OCI-LY7 (cell line): ENCODE results near the gene PTPRM. TPM values are rescaled to one million over a fixed set of nuclear protein-coding genes. Genes with fewer than 3 reads are reported as not detected.

Experiments
- BruUV-seq: library from RNA; stranded (reverse); fragments of 400-500 nt; replicated peaks from 2 replicates; lab custom pipeline; 2021; lab: Mats Ljungman, UMichigan
- CTCF ChIA-PET: fragments of 300-600 bp; sonication (Branson Sonifier 250); formaldehyde crosslinking; loops from one replicate; lab custom pipeline; 2022; ENCODE audit warnings: antibody characterized with exemption; ENCODE audit not compliant: unreplicated experiment; lab: Charles Lee
- POLR2A ChIA-PET: fragments of 300-600 bp; sonication (Branson Sonifier 250); formaldehyde crosslinking; loops from one replicate; lab custom pipeline; 2022; ENCODE audit warnings: antibody characterized with exemption; lab: Charles Lee
- DNase-seq: peaks from one replicate; pipeline ENCODE4 v3.0.0-alpha.2; 2015; ENCODE audit warnings: low spot score
- H2AFZ ChIP-seq: fragments of 200-600 bp; sonication (generic), shearing (Covaris generic); 2 replicates; pipeline ENCODE4 v1.6.1; 2014; ENCODE audit warnings: mild to moderate bottlenecking, antibody characterized with exemption, low read length, moderate library complexity
- H3K27ac ChIP-seq: fragments of 200-600 bp; sonication (generic); 2 replicates; pipeline ENCODE4 v1.5.1; 2014; ENCODE audit warnings: mixed run types, low read depth, mild to moderate bottlenecking, moderate library complexity, low read length, inconsistent platforms; ENCODE audit not compliant: poor library complexity, severe bottlenecking
- H3K36me3 ChIP-seq: fragments of 200-600 bp; sonication (generic); 2 replicates; pipeline ENCODE4 v1.6.1; 2014; ENCODE audit warnings: mild to moderate bottlenecking, antibody characterized with exemption, low read length, moderate library complexity, mixed read lengths; ENCODE audit not compliant: insufficient read depth
- H3K4me1 ChIP-seq: fragments of 200-600 bp; sonication (generic); 2 replicates; pipeline ENCODE4 v1.5.1; 2014; ENCODE audit warnings: mild to moderate bottlenecking, low read length; ENCODE audit not compliant: insufficient read depth, poor library complexity, severe bottlenecking
- H3K4me2 ChIP-seq: fragments of 200-600 bp; sonication (generic); 2 replicates; pipeline ENCODE4 v1.6.1; 2014; ENCODE audit warnings: mild to moderate bottlenecking, low read length
- H3K4me3 ChIP-seq: fragments of 200-600 bp; sonication (generic); 2 replicates; pipeline ENCODE4 v1.5.1; 2014; ENCODE audit warnings: mild to moderate bottlenecking, low read depth, low read length; ENCODE audit not compliant: poor library complexity, severe bottlenecking
- H3K79me2 ChIP-seq: fragments of 200-600 bp; sonication (generic); 2 replicates; pipeline ENCODE4 v1.6.1; 2016; ENCODE audit warnings: low read depth, mild to moderate bottlenecking, low read length, moderate library complexity, mixed read lengths; ENCODE audit not compliant: insufficient read depth
- H3K9me2 ChIP-seq: fragments of 200-600 bp; sonication (generic); 2 replicates; pipeline ENCODE4 v1.6.1; 2016; ENCODE audit warnings: mild to moderate bottlenecking, low read length, mixed read lengths; ENCODE audit not compliant: insufficient read depth
- H3K9me3 ChIP-seq: fragments of 200-600 bp; sonication (generic); 2 replicates; pipeline ENCODE4 v1.6.1; 2014; ENCODE audit warnings: mild to moderate bottlenecking, mixed run types, low read length, mixed read lengths
- H4K20me1 ChIP-seq: fragments of 200-600 bp; sonication (generic); 2 replicates; pipeline ENCODE4 v1.6.1; 2014; ENCODE audit warnings: mild to moderate bottlenecking, antibody characterized with exemption, low read length, moderate library complexity, mixed read lengths; ENCODE audit not compliant: insufficient read depth
- EZH2phosphoT487 ChIP-seq: fragments of 200-600 bp; sonication (generic); IDR thresholded peaks from 2 replicates; pipeline ENCODE4 v1.6.1; 2018; ENCODE audit warnings: low read depth, borderline replicate concordance, mild to moderate bottlenecking, mixed run types, antibody characterized with exemption, low read length, moderate library complexity, mixed read lengths
- intact Hi-C: fragments of 100-400 bp; cut with micrococcal nuclease; formaldehyde crosslinking; loops from one replicate; pipeline ENCODE4 v1.10.0; 2022; ENCODE audit not compliant: unreplicated experiment
- total RNA-seq, 2 experiments: library from RNA; depleted of rRNA in 1 of 2; stranded (reverse); fragments of >200 nt in 1 of 2; shearing (Covaris generic) in 1 of 2; gene quantifications; 2 replicates each; pipeline ENCODE4 v1.2.3, GENCODE V29; 2014 to 2022
- TF ChIP-seq, protein P1 (sequence below): fragments of 200-600 bp; sonication (generic); conservative IDR thresholded peaks from 2 replicates; pipeline ENCODE4 v1.5.1; 2014; ENCODE audit warnings: mild to moderate bottlenecking, antibody characterized with exemption, low read length, moderate library complexity, mixed read lengths

PTPRM gene
- total RNA-seq, 2 experiments from 2014 or later = not detected

- Histone ChIP-seq H3K9me3 (no peaks in the 10 kb centered on the region), H3K27ac (no peak overlapping the region), H3K9me2 (no peaks in the 10 kb centered on the region), H4K20me1 (no peaks in the 10 kb centered on the region), H3K4me3 (no peak overlapping the region), H3K4me2 (no peak overlapping the region), H3K4me1 (no peaks in the 10 kb centered on the region), H2AFZ (no peak overlapping the region), H3K79me2 (no peaks in the 10 kb centered on the region), H3K36me3 (no peaks in the 10 kb centered on the region)
- no TSS peak for BruUV-seq
- ChIA-PET POLR2A (interaction anchor here (1.8 kb wide), 1 partner anchor 9 kb away, joined by 3 read pairs; no protein-coding TSS in a partner anchor), CTCF (no interaction called here)
- TF ChIP-seq EZH2phosphoT487 = no peak
- TF ChIP-seq, protein P1, sequence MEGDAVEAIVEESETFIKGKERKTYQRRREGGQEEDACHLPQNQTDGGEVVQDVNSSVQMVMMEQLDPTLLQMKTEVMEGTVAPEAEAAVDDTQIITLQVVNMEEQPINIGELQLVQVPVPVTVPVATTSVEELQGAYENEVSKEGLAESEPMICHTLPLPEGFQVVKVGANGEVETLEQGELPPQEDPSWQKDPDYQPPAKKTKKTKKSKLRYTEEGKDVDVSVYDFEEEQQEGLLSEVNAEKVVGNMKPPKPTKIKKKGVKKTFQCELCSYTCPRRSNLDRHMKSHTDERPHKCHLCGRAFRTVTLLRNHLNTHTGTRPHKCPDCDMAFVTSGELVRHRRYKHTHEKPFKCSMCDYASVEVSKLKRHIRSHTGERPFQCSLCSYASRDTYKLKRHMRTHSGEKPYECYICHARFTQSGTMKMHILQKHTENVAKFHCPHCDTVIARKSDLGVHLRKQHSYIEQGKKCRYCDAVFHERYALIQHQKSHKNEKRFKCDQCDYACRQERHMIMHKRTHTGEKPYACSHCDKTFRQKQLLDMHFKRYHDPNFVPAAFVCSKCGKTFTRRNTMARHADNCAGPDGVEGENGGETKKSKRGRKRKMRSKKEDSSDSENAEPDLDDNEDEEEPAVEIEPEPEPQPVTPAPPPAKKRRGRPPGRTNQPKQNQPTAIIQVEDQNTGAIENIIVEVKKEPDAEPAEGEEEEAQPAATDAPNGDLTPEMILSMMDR = no peak
- intact Hi-C loops = no loop called here
- DNase-seq = no peak
Measured at GRCh38 chr18:8428951-8429350, 861.8 kb downstream of the PTPRM start.

DNA sequence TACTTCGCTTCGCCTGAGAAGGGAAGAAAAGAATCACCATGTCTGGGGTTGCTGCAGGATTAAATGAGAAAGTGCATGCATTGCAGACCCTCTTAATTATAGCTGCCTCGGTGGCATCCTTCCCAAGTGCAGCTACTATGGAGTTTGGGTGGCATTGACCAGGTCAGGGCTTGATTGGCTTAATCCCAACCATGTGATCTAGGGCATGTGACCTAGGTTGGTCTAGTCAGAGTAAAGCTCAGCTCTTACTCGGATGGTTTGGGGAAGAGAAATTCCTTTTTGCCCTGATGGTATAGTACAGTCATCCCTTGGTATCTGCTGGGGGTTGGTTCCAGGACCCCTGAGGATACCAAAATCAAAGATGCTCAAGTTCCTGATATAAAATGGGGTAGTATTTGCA is 863.9 kb downstream of the PTPRM start:
- TF ChIP-seq EZH2phosphoT487 = no peak
- TF ChIP-seq, protein P1 = no peak

DNA sequence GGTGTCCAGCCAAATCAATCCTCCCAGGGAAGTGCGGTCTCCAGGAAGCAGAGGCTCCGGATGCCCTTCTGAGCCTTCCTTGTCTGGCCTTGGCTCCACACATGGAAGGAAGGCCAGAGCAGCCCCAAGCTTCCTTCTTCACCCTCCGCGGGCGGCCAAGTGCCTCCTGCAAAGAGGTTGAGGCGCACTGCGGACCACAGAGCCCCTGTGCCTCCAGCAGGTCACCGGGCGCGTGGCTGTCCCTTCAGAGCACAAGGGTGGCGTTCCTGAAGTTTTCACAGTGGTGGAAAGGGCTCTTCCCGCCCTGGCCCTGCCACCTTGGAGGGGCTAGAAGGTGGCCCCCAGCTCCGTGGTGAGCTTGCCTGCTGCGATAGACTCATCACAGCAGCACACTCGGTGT is 866.2 kb downstream of the PTPRM start:
- H3K4me1 ChIP-seq = no peaks in the 10 kb centered on the region
- no peak overlapping the region for H3K27ac ChIP-seq
- H4K20me1 ChIP-seq = no peaks in the 10 kb centered on the region
- H3K4me3 ChIP-seq = no peak overlapping the region
- no TSS peak for BruUV-seq
- POLR2A ChIA-PET = interaction anchor here (0.5 kb wide), 1 partner anchor 663 kb away, joined by 3 read pairs; no protein-coding TSS in a partner anchor
- no peak for DNase-seq
- H3K4me2 ChIP-seq = no peak overlapping the region
- no peaks in the 10 kb centered on the region for H3K36me3 ChIP-seq
- H3K9me2 ChIP-seq = no peaks in the 10 kb centered on the region
- H2AFZ ChIP-seq = no peak overlapping the region
- intact Hi-C loops = no loop called here
- CTCF ChIA-PET = no interaction called here
- H3K9me3 ChIP-seq = no peaks in the 10 kb centered on the region
- TF ChIP-seq, protein P1 = no peak
- TF ChIP-seq EZH2phosphoT487 = no peak
- H3K79me2 ChIP-seq = no peaks in the 10 kb centered on the region

More for the DNA sequence above, 863.9 kb downstream of the PTPRM start:
- intact Hi-C loops = no loop called here
- no peak overlapping the region for H3K27ac ChIP-seq
- H3K4me2 ChIP-seq = no peak overlapping the region
- no peak overlapping the region for H2AFZ ChIP-seq
- no TSS peak for BruUV-seq
- ChIA-PET POLR2A (no interaction called here), CTCF (no interaction called here)
- H3K4me1 ChIP-seq = no peaks in the 10 kb centered on the region
- H3K36me3 ChIP-seq = no peaks in the 10 kb centered on the region
- no peak for DNase-seq
- no peaks in the 10 kb centered on the region for H3K9me3 ChIP-seq
- no peaks in the 10 kb centered on the region for H3K79me2 ChIP-seq
- H3K9me2 ChIP-seq = no peaks in the 10 kb centered on the region
- H4K20me1 ChIP-seq = no peaks in the 10 kb centered on the region
- H3K4me3 ChIP-seq = no peak overlapping the region
